Measurements from ENCODE around the gene ARFIP1. TPM values are rescaled to one million over a fixed set of nuclear protein-coding genes. Genes with fewer than 3 reads are reported as not detected.

ARFIP1 gene
- total and polyA plus RNA-seq, 2 of the 8 experiments (the other 6 are each of a cell fraction or from before 2014, with no cell fraction given), result 13.5 to 38.0 TPM

DNA sequence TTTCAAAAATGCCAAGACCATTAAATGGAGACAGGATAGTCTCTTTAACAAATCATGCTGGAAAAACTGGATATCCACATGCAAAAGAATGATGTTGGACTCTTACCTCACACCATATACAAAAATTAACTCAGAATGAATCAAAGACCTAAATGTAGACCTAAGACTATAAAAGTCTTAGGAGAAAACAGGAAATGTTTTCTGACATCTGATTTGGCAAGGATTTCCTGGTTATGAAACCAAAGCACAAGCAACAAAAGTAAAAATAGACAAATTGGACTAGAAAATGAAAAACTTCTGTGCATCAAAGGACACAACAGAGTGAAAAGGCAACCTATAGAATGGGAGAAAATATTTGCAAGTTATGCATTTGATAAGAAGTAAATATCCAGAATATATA, 37.6 kb downstream of the ARFIP1 start:
- Histone ChIP-seq H4K20me1 (replicated peaks in 1 of 2; ENCODE audit: control insufficient read depth in 1 of 2, insufficient read depth in 2 of 2, low read length in 2 of 2) (peaks cover 0 to 2% of the 10 kb centered on the region in 2 experiments), H3K79me2 (ENCODE audit: control insufficient read depth in 1 of 2, insufficient read depth in 2 of 2, low read length in 2 of 2) (peaks cover 0 to 6% of the 10 kb centered on the region in 2 experiments; a peak in 2 of 4 replicates), H2AFZ (ENCODE audit: low read length) (no peak overlapping the region), H3K27ac (ENCODE audit: low read depth, low read length) (no peak overlapping the region), H4K5ac (ENCODE audit: insufficient read length, low read depth, low read length) (no peak overlapping the region), H3K9me3 (ENCODE audit: insufficient read depth in 2 of 2, low read depth in 1 of 2, low read length in 1 of 2) (peaks cover 0 to 6% of the 10 kb centered on the region in 2 experiments; a peak in 1 of 4 replicates), H3K36me3 (ENCODE audit: control insufficient read depth in 2 of 4, insufficient read depth in 4 of 4, low read length in 3 of 4) (peaks cover 0 to 12% (median 0%) of the 10 kb centered on the region in 4 experiments; a peak in 3 of 8 replicates), H2BK12ac (ENCODE audit: low read depth, low read length) (no peak overlapping the region), H3K4me2 (ENCODE audit: insufficient read depth in 1 of 2, low read depth in 2 of 2, low read length in 2 of 2) (no peak overlapping the region), H2AK5ac (ENCODE audit: low read depth, low read length) (no peak overlapping the region), H3K4me1 (replicated peaks in 1 of 4; ENCODE audit: control insufficient read depth in 3 of 4, insufficient read depth in 4 of 4, low read length in 3 of 4) (peaks cover 0 to 4% (median 0%) of the 10 kb centered on the region in 4 experiments; a peak in 3 of 7 replicates), H2BK5ac (ENCODE audit: low read depth, low read length) (no peak overlapping the region), H3K56ac (replicated peaks; ENCODE audit: insufficient read length, low read depth, low read length) (no peak overlapping the region), H4K8ac (ENCODE audit: extremely low read depth, insufficient read depth, low read length) (no peak overlapping the region), H2BK20ac (ENCODE audit: low read length) (no peak overlapping the region), H3K23me2 (ENCODE audit: low read depth, low read length) (no peaks in the 10 kb centered on the region), H3K9ac (replicated peaks in 1 of 4; ENCODE audit: extremely low read depth in 1 of 4, low read depth in 3 of 4, low read length in 3 of 4) (no peak overlapping the region), H3K4ac (replicated peaks; ENCODE audit: insufficient read length, low read depth, low read length) (no peak overlapping the region), H2BK120ac (replicated peaks; ENCODE audit: low read depth, low read length) (no peak overlapping the region), H3K18ac (ENCODE audit: extremely low read depth, low read length) (no peak overlapping the region), H3K79me1 (ENCODE audit: low read depth, low read length) (peaks cover 7% of the 10 kb centered on the region), H4K91ac (replicated peaks; ENCODE audit: insufficient read length, low read length) (no peak overlapping the region), H3K23ac (ENCODE audit: insufficient read length) (no peak overlapping the region), H3K14ac (ENCODE audit: insufficient read length) (no peak overlapping the region), H3K4me3 (ENCODE audit: extremely low read depth in 1 of 4, insufficient read depth in 2 of 4, low read depth in 3 of 4, low read length in 4 of 4) (no peak overlapping the region), H2BK15ac (ENCODE audit: low read length) (no peak overlapping the region), H3K27me3 (replicated peaks in 1 of 4; ENCODE audit: control insufficient read depth in 3 of 4, extremely low read depth in 1 of 4, insufficient read depth in 3 of 4, low read length in 3 of 4) (no peaks in the 10 kb centered on the region)
- DNase-seq (ENCODE audit: low read depth in 1 of 2, low spot score in 2 of 2) (no peak), FAIRE-seq (no peak)
- POLR2A ChIA-PET (ENCODE audit: partially characterized antibody), result interaction anchor here (1.6 kb wide), 1 partner anchor 8 kb away, joined by 4 read pairs; no protein-coding TSS in a partner anchor
- TF ChIP-seq TAF1 (IDR thresholded peaks at IDR 0.05; ENCODE audit: low read depth, low read length) (no peak), RFX5 (IDR thresholded peaks at IDR 0.05; ENCODE audit: borderline replicate concordance, low read depth, low read length) (no peak), KDM1A (IDR thresholded peaks at IDR 0.05; ENCODE audit: borderline replicate concordance, low read length) (no peak), RAD21 (IDR thresholded peaks at IDR 0.05 in 1 of 2, conservative IDR thresholded peaks at IDR 0.05 in 1 of 2; ENCODE audit: low read depth in 2 of 2, low read length in 2 of 2) (no peak), EP300 (IDR thresholded peaks at IDR 0.05; ENCODE audit: borderline replicate concordance in 1 of 2, low read depth in 2 of 2, low read length in 2 of 2) (no peak), BRCA1 (IDR thresholded peaks at IDR 0.05; ENCODE audit: low read depth, low read length) (no peak), NANOG (IDR thresholded peaks at IDR 0.05; ENCODE audit: insufficient read depth, low read depth, low read length, poor library complexity, severe bottlenecking) (no peak), CBX8 (IDR thresholded peaks at IDR 0.05; ENCODE audit: borderline replicate concordance, low read depth, low read length) (no peak), CTBP2 (IDR thresholded peaks at IDR 0.05; ENCODE audit: borderline replicate concordance, insufficient read depth, insufficient read length, low read length) (no peak), SP1 (IDR thresholded peaks at IDR 0.05; ENCODE audit: low read depth, low read length) (no peak)
- CTCF ChIA-PET (ENCODE audit: partially characterized antibody), result no interaction called here
